CD4-positive, alpha-beta T cell treated with Interferon gamma for 1 hour (primary cell): ENCODE data around the gene UNC5C.

ENCODE experiments used
- DNase-seq: peaks from one replicate; pipeline ENCODE4 v3.0.0-alpha.2; 2020

UNC5C gene

GRCh38 chr4:95516528-95517017 lies 32.2 kb downstream of the UNC5C start:
- no peak for DNase-seq

- DNase-seq: no peak
Measured at GRCh38 chr4:95515589-95515988, 33.2 kb downstream of the UNC5C start.

- no peak for DNase-seq
Measured at GRCh38 chr4:95513022-95513421, 35.8 kb downstream of the UNC5C start.

GRCh38 chr4:95511477-95511876 lies 37.3 kb downstream of the UNC5C start:
- no peak for DNase-seq

GRCh38 chr4:95510877-95511276 lies 37.9 kb downstream of the UNC5C start:
- no peak for DNase-seq

GRCh38 chr4:95510145-95510544 lies 38.6 kb downstream of the UNC5C start:
- no peak for DNase-seq

- no peak for DNase-seq
Measured at GRCh38 chr4:95508421-95508820, 40.4 kb downstream of the UNC5C start.

GRCh38 chr4:95507561-95507960 lies 41.2 kb downstream of the UNC5C start:
- no peak for DNase-seq

- DNase-seq: no peak
Measured at GRCh38 chr4:95507147-95507546, 41.6 kb downstream of the UNC5C start.

- DNase-seq: no peak
Measured at GRCh38 chr4:95506264-95506663, 42.5 kb downstream of the UNC5C start.

- DNase-seq: no peak
Measured at GRCh38 chr4:95505799-95506198, 43.0 kb downstream of the UNC5C start.

- no peak for DNase-seq
Measured at GRCh38 chr4:95505151-95505550, 43.6 kb downstream of the UNC5C start.

- DNase-seq: no peak
Measured at GRCh38 chr4:95504501-95504900, 44.3 kb downstream of the UNC5C start.

- no peak for DNase-seq
Measured at GRCh38 chr4:95500361-95500760, 48.4 kb downstream of the UNC5C start.

GRCh38 chr4:95499291-95499696 lies 49.5 kb downstream of the UNC5C start:
- DNase-seq: no peak

- DNase-seq: no peak
Measured at GRCh38 chr4:95494186-95494585, 54.6 kb downstream of the UNC5C start.

- no peak for DNase-seq
Measured at GRCh38 chr4:95478679-95479078, 70.1 kb downstream of the UNC5C start.

- no peak for DNase-seq
Measured at GRCh38 chr4:95476121-95476520, 72.7 kb downstream of the UNC5C start.

- no peak for DNase-seq
Measured at GRCh38 chr4:95472534-95472933, 76.2 kb downstream of the UNC5C start.

GRCh38 chr4:95470622-95471021 lies 78.2 kb downstream of the UNC5C start:
- DNase-seq: no peak

- DNase-seq: no peak
Measured at GRCh38 chr4:95469617-95470016, 79.2 kb downstream of the UNC5C start.

GRCh38 chr4:95466791-95467190 lies 82.0 kb downstream of the UNC5C start:
- no peak for DNase-seq

GRCh38 chr4:95465010-95465409 lies 83.8 kb downstream of the UNC5C start:
- DNase-seq: no peak

- no peak for DNase-seq
Measured at GRCh38 chr4:95462921-95463320, 85.9 kb downstream of the UNC5C start.

- no peak for DNase-seq
Measured at GRCh38 chr4:95457353-95457752, 91.4 kb downstream of the UNC5C start.

- no peak for DNase-seq
Measured at GRCh38 chr4:95450294-95450693, 98.5 kb downstream of the UNC5C start.
